ENCODE measurements around the gene UBE2Q1.
"Not testable (repeated sequence)": the region's sequence is repeated elsewhere in the genome, so short reads cannot be mapped to it uniquely, and the experiment has no call there.

UBE2Q1 gene

DNA sequence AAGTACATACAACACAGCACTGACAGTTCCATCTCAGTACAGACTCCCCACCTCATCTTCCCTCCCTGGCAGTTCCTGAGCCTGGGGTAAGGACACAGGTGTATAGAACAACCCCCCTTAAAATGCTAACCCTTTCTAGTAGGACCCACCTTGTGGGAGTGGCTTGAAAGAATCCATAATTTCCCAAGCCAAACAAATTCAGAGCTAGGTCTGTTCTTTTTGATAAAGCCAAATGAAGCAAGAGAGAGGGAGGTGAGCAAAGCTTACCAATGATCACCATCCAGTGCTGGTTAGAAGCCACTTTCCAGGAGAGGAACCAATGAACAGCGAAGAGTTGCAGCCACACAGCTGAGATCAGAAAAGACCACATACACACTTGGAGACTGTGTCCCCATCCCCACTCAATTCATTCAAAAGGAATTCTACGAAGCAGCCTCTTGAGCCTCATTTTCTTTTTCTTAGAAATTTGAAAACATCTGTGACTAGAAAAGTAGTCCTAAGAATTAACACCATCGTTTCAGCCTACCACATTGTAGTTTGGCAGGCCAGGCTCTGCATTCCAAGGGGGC, 9.2 kb downstream of the UBE2Q1 start:
- DNase-seq = no peak

DNA sequence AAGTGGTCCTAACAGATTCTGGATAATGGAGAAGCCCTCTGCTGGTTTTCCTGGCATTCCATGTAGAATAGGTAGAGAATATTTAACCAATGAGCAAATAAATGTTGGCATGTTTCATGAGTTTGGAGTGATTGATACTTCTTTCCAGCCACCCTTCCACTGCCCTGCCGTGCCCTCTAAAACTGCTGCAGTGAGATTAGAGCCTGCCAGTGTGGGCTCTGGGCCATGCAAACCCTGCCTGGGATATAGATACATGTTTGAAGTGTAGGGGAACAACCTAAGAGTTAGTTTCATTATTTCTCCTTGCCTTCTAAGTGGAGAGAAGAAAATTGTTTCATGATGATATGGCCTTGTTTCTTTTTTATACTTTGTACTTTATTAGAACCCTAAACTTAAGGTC, 10.4 kb downstream of the UBE2Q1 start:
- no peak for DNase-seq

DNA sequence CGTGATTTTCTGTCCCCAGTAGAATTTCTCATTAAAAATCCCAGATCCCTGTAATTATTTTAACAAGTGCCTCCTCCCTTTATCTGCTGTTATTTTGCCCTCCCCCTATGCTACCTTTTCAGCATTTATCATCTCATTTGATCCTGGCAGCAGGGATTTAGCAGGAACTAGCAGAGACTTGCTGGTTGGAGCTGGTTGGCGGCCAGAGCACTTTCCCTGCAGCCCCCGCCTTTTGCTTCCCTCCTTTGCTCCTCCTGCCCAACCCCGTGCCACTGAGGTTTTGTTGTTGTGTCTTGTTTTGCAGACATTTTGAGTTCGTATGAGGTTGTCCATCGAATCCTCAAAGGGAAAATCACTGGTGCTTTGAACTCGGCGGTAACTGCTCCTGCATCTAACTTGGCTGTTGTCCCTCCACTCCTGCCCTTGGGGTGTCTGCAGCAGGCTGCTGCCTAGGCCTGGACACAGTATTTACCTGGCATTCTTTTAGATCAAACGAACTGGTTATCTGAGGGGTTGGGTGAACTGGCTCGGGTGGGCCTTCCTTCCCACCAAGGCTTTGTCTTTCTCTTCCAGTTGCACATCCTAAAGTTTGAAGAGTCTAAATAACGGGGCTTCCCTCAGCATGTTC, 11.2 kb downstream of the UBE2Q1 start:
- DNase-seq = no peak

DNA sequence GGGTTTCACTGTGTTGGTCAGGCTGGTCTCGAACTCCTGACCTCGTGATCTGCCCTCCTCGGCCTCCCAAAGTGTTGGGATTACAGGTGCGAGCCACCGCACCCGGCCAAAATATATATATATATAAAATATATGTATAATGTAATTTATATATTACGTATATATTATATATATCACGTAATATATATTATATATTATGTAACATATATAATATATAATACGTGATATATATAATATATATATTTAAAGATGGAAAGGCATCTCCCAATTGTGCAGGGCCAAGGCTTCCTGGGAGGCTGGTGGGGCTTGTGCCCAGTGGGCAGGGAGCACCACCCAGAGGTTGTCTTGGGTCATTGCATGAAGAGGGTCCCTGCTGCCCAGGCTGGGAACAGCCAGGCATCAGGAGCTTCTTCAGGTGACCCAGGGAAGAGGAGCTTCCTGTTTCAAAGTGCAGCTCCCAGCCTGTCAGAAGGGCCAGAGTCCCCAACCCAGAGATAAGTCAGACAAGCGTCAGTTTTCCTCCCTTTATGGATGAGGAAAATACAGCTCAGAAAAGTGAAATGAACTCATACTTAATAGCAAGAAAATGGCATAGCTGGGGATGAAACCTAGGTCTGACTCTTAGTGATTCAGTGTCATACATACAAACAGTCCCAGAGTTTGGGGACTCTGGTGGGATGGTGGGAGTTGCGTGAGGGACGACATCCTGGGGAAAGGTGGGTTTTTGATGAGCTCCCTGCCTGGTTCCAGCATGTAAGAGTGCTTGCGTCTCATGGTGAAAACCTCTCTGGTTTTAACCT, 12.0 kb downstream of the UBE2Q1 start:
- peak; percentile 56 for DNase-seq

DNA sequence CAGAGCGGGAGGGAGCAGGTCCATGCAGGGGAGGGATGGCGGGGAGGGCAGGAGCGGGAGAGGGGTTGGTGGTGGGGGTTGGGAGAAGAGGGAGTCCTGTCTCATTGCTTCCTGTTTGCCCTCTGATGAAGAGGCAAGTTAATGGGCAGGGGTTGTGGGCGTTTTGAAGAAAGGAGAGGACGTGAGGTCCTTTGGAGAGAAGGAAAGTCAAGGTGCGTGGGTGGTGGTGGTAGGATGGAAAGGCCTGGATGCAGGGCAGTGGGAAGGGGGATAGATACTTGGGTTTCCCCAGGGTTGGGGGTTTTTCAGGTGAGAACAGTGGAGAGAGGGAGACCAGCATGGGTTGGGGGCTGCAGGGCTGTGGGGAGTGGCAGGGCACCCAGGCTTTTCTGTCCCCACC, 17.2 kb downstream of the UBE2Q1 start:
- DNase-seq = no peak

DNA sequence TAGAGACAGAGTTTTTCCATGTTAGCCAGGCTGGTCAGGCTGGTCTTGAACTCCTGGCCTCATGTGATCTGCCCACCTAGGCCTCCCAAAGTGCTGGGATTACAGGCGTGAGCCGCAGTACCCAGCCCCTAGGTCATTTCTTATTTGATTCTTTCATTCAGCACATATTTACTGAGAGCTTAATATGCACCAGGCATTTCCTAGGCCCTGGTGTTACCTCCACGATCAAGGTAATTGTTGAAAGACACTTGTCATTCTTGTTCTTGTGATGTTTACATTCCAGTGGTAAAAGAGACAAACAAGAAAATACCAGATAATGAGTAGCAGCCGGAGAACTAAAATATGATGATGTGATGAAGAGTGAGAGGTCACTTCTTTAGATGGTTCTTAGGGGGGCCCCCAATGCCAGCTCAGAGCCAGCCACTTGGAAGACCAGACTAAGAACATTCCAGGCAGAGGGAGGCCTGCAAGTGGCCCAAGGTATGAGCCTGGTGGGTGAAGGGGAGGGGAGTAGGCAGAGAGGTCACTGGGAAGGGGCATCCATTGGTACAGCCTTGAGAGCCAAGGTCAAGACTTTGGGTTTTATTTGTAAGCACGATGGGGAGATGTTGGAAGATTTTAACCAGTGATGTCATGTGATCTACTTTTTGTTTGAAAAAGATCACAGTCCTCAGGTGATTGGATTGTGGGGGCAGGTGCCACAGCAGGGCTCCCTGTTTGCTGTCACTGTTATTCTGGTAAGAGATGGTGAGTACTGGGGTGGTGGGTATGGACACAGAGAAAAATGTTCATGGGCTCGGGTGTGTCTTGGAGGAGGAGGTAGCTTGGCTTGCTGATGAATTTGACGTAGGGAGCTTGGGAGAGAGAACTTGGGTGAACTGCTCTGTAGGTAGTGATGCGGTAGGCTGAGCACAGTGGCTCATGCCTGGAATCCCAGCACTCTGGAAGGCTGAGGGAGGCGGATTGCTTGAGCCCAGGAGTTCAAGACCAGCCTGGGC, 18.7 kb downstream of the UBE2Q1 start:
- DNase-seq = no peak

DNA sequence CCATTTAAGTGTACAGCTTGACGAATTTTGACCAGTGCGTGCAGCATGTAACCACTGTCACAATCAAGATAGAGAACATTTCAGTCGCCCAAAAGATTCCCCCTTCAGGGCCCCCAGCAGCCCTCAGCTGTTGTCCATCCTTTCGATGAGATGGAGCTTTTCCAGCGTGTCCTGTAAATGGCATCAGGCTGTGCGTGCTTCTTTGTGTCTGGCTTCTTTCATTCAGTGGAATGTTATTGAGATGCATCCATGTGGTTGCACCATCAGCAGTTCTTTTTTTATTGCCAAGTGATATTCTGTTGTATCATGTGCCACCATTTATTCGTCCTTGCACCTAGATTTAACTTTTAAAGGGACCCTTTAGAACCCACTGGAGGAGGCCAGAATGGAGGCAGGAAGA, 21.9 kb downstream of the UBE2Q1 start:
- DNase-seq = no peak

DNA sequence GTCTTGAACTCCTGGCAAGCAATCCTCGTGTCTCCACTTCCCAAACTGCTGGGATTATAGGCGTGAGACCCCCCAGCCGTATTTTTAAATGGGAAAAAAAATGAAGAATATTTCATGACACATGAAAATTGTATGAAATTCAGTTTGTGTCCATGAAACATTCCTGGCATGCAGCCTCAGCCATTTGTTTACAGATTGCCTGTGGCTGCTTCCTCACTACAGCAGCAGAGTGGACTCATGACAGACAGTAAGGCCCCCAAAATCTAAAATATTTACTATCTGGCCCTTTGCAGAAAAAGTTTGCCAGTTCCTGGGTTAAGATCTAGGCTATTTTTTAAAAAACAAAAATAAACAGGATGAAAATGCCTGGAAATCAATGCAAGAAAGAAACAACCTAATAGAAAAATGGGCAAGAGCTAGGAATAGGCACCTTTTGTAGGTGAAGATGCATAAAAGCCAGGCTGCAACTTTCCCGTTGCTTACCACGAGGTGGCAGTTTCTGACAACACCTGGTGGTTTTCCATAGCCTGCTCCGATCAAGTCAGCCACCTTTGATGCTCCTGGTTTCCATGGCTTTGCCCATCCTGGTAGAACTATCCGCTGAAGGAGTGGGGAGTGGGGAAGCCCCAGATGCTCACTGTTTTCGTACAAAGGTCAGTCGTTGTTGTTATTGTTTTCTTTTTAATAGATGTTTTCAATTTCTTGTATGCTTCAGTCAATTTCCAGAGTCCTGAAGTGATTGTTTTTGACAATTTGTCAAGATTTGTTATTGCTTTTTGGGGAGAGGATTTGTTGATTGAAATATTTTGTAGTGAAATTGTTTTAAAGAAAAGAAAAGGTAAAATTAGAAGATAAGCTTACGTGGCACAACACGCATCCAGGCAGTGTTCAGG, 24.3 kb downstream of the UBE2Q1 start:
- peak; percentile 5 for DNase-seq

DNA sequence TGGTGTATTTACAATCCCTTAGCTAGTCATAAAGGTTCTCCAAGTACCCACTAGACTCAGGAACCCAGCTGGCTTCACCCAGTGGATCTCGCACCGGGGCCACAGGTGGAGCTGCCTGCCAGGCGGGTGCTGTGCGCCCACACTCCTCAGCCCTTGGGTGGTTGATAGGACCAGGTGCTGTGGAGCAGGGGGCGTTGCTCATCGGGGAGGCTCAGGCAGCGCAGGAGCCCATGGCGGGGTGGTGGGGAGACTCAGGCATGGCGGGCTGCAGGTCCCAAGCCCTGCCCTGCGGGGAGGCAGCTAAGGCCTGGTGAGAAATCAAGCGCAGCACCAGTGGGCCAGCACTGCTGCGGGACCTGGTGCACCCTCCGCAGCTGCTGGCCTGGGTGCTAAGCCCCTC, 26.5 kb downstream of the UBE2Q1 start:
- DNase-seq = not testable (repeated sequence)

DNA sequence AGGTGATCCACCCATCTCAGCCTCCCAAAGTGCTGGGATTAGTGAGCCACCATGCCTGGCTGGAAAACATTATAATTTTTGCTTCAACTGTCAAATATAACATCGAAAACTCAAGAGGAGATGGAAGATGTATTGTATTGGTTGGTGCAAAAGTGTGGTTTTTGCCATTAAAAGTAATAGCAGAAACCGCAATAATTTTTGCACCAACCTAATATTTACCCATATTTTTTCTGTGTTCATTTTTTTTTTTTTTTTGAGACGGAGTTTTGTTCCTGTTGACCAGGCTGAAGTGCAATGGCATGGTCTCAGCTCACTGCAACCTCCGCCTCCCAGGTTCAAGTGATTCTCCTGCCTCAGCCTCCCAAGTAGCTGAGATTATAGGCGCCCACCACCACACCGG, 29.2 kb downstream of the UBE2Q1 start:
- DNase-seq = no peak

DNA sequence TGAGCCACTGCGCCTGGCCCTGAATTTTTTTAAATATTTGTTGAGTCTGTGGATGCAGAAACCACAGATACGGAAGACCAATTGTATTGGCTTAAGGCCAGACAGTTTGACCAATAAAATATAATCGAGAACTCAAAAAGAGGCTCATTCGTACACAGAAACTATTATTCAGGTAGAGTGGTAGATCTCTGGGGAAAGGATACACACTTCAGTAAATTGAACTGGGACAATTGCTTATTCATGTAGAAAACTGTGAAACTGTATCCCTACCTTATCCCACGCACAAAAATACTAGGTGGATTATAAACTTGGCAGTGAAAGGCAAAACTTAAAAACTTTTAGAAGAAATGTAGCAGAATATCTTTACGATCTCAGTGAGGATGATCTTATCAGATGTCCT, 31.3 kb downstream of the UBE2Q1 start:
- no peak for DNase-seq

DNA sequence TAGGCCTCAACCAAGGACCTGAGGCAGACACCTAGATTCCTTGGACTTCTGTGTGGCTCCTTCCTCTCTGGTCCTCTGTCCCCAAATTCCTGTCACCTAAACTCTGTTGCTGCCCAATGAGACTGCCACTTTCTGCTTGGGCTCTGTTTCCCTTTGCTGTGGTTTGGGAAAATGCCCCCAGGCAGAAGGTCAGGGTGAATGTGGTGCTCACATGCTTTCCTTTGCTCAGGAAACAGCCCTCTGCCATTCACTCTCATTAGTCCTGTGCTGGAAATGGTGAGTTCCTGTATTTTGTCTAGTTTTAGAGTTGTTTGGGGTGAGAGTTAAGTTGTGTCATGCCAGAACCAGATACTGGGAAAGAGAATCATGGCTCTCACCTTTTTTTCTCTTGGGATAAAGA, 33.6 kb downstream of the UBE2Q1 start:
- no peak for DNase-seq

DNA sequence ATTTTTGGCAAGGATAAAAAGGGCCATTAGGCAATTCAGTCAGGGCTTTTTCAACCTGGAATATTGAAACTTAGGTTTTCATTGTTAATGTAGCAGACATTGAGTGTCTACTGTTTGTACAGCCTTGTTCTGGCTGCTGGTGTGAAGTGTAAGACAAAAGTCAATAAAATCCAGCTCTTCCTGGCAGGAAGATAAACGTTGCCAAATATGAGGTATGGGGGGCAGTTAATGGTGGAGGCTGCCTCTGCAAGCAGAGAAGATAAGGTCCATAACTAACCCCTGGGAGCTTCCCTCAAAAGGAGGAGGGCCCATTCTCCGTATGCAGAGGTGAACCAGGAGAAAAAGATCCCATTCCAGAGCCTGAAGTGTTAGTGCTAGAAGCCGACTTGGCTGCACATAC, 36.8 kb downstream of the UBE2Q1 start:
- DNase-seq = no peak

DNA sequence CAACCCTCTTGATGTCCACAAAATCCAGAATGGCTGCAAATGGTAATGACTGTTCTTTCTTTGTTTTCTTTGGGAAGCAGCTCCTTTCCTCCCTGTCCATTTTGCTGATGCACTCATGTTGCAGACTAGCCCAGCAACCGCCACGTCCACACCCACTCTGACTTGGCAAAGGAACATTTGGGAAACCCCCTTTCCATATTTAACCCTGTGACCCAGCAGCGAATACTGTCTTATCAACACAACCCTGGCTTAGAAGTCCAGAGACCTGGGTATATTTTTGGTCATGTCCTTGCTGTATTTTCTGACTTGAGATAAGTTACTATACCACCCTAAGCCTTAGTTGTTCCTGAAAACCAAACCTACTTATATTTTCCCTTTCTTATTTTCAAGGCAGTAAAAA, 38.1 kb downstream of the UBE2Q1 start:
- no peak for DNase-seq

DNA sequence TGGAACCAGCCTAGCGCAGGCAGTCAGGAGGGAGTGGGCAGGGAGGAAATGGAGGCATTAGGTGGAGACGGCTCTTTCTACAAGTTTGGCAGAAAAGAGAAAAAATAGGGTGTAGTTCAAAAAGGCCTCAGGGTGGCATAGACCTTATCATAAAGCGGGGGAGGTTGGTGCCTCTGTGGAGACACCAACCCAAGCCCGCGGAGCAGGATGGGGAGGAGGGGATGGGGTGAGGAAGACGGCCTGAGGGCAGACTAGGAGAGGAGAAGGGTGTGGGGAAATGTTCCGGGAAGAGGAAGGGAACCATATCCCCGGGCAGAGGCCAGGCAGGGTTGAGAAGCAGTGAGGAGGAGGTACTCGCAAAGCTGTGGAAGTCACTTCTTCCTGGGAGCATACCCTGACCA, 38.9 kb downstream of the UBE2Q1 start:
- no peak for DNase-seq

DNA sequence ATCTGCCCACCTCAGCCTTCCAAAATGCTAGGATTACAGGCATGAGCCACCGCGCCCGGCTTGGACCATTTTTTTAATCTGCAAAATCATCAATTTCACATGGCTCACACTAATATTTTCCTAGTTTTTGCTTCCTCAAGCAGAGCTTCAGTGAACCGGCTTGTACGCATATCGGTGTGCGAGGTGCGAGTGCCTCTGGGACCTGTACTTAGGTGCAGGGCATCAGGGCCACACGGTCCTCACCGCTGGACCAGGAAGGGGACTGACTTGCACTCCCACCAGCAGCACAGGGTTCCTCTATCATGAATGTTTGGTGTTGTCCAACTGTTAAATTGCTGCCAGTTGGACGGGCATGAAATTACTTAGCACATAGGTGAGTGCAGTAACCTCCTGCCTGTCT, 40.8 kb downstream of the UBE2Q1 start:
- DNase-seq = no peak

DNA sequence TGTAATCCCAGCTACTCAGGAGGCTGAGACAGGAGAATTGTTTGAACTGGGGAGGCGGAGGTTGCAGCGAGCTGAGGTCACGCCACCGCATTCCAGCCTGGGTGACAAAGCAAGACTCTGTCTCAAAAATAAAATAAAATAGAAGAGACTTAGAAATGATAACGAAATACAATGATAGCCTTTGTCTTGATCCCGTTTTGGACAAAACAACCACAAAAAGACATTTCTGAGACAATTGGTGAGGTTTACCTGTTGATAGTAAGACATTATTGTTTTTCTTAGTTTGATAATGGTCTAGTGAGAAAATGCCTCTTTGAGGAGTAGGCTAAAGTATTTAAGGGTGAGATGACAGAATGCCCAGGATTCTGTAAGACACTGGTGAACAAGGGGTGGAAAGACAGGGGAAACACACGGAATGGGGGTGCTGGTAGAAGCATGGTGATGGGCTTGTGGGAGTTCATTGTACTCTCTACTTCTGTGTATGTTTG, 44.4 kb downstream of the UBE2Q1 start:
- no peak for DNase-seq

DNA sequence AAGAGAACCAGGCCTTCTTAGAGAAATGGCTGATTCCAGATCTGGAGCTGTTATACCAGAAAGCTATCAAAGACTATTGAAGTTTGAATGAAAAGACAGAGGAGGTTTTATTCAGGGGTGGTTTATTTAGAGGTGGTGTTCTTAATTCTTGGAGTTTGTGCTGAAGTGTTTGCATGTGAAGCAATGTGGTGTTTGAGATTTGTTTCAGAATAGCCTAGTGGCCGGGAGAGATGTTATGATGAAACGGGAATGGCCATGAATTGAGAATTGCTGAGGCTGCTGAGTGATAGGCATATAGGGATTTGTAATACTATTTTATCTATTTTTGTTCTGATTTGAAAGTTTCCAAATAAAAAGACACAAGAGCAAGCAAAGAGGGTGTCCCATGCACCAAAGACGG, 45.7 kb downstream of the UBE2Q1 start:
- no peak for DNase-seq

DNA sequence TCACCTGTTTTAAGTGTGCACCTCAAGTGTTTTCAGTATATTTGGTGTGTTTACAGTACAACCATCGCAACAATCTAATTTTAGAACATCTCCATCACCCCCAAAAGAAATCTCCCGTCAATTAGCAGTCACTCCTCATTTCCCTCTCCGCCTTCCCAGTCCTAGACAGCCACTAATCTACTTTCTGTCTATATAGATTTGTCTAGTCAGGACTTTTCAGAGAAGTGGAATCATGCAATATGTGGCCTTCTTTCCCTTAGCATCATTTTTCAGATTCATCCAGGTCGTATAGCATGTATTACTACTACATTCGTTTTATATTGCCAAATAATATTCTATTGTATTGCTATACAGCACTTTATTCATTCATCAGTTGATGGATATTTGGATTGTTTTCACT, 54.6 kb downstream of the UBE2Q1 start:
- DNase-seq = no peak

DNA sequence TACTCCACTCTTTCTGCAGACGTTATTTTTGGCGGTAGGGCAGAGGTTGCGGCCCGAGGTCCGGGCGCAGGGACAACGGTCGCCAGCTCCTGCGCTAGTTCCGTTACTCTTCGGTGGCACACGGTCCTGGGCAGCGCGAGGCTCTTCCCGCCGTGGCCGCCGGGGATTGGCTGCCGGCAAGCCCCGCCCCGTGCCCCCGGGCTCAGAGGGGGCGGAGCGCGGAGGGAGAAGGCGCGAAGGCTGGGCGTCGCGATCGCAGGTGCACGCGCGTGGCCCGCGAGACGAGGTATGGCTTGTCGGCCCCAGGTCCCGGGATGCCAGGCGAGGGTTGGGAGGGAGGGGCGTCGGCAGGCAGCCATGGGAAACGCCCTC, 55.7 kb downstream of the UBE2Q1 start:
- DNase-seq = no peak

DNA sequence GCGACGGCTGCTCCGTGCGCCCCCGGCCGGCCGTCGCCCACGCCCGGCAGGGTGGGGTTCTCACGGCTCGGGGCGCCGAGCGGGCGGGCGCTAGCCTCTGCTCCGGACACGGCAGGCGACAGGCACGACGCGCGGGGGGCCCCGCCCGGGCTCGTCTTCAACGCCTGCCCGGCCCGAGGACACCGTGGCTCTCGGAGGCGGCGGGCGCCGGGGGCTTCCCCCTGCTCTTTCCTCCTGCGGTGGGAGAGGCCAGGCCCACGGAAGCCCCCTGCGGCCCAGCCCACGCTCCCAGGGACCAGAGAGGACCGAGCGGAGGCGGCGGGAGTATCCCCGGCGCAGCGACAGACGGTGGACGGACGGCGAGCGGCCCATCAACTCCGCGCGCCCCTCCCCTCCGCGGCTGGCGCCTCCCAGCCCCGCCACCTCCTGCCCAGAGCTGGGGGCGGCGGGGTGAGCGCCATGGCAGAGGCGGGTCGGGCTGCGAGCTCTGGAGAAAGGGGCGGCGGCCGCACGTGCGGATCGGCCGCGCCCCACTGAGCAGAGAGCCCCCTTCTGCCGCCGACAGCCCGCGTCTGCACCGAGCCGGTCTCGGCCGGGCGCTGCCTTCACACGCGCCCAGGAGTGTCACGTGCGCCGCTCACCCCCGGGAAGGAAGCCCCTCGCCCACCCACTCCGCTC, 56.3 kb downstream of the UBE2Q1 start, which contains the start of the genes SHE and TDRD10:
TSS of gene SHE (minus strand) at position 347 of the 678 bp plus-strand sequence. CDS start 386 bp downstream, outside the sequence.
TSS of gene TDRD10 (plus strand) at position 154 of the 678 bp plus-strand sequence. CDS start 4,685 bp downstream, outside the sequence.
- no peak for DNase-seq
